Measurements from ENCODE around the gene SHISA6. TPM values are rescaled to one million over a fixed set of nuclear protein-coding genes. Genes with fewer than 3 reads are reported as not detected.

The SHISA6 gene
- total RNA-seq, 1 experiment from 2014 or later: not detected

- H3K4me1 ChIP-seq (ENCODE audit: control insufficient read depth, insufficient read depth, low read length): no peaks in the 10 kb centered on the region
- in situ Hi-C loops (cut with HindIII; ENCODE audit: low pct_unique_long_range_greater_than_20kb, low sequenced_read_pairs) (no loop called here), intact Hi-C loops (cut with micrococcal nuclease; ENCODE audit: unreplicated experiment) (no loop called here)
- H3K36me3 ChIP-seq (ENCODE audit: control insufficient read depth, insufficient read depth, low read length): no peaks in the 10 kb centered on the region
- H3K27ac ChIP-seq (ENCODE audit: low read length): no peak overlapping the region
- POLR2A ChIA-PET: no interaction called here
- BruUV-seq (replicated peaks): no TSS peak
- H3K9me3 ChIP-seq (ENCODE audit: control insufficient read depth, insufficient read depth, low read depth, low read length): no peaks in the 10 kb centered on the region
- H3K4me3 ChIP-seq (ENCODE audit: low read depth in 2 of 2, low read length in 2 of 2): no peak overlapping the region
- no peak for TF ChIP-seq REST (IDR thresholded peaks at IDR 0.05; ENCODE audit: insufficient read depth in 1 of 2, low read depth in 2 of 2, low read length in 1 of 2)
- no peak for TF ChIP-seq SIN3A (IDR thresholded peaks at IDR 0.05; ENCODE audit: borderline replicate concordance, insufficient read depth, low read depth, low read length)
- TF ChIP-seq POLR2AphosphoS5 (IDR thresholded peaks at IDR 0.05; ENCODE audit: low read depth, low read length): no peak
- no peak for TF ChIP-seq CTCF (IDR thresholded peaks at IDR 0.05)
- no peak for TF ChIP-seq TCF7L2 (IDR thresholded peaks at IDR 0.05; ENCODE audit: low read depth, low read length)
- no peaks in the 10 kb centered on the region; the same call in 1 of the 2 replicates for H3K27me3 ChIP-seq (ENCODE audit: control insufficient read depth, insufficient read depth, low read length)
- DNase-seq (ENCODE audit: low read depth, low spot score) (no peak), ATAC-seq (no peak)
- CTCF ChIA-PET: no interaction called here
Observed at GRCh38 chr17:11221196-11221595, 19.8 kb upstream of the SHISA6 start.

- H3K4me1 ChIP-seq (ENCODE audit: control insufficient read depth, insufficient read depth, low read length): no peaks in the 10 kb centered on the region
- in situ Hi-C loops (cut with HindIII; ENCODE audit: low pct_unique_long_range_greater_than_20kb, low sequenced_read_pairs): no loop called here
- no peaks in the 10 kb centered on the region for H3K36me3 ChIP-seq (ENCODE audit: control insufficient read depth, insufficient read depth, low read length)
- intact Hi-C loops (cut with micrococcal nuclease; ENCODE audit: unreplicated experiment): no loop called here
- DNase-seq (ENCODE audit: low read depth, low spot score): no peak
- BruUV-seq (replicated peaks): no TSS peak
- TF ChIP-seq REST (IDR thresholded peaks at IDR 0.05; ENCODE audit: insufficient read depth in 1 of 2, low read depth in 2 of 2, low read length in 1 of 2) (no peak), POLR2AphosphoS5 (IDR thresholded peaks at IDR 0.05; ENCODE audit: low read depth, low read length) (no peak), SIN3A (IDR thresholded peaks at IDR 0.05; ENCODE audit: borderline replicate concordance, insufficient read depth, low read depth, low read length) (no peak), CTCF (IDR thresholded peaks at IDR 0.05) (no peak), TCF7L2 (IDR thresholded peaks at IDR 0.05; ENCODE audit: low read depth, low read length) (no peak)
- no peak for ATAC-seq
- H3K9me3 ChIP-seq (ENCODE audit: control insufficient read depth, insufficient read depth, low read depth, low read length): no peaks in the 10 kb centered on the region
- POLR2A ChIA-PET: no interaction called here
- no peak overlapping the region for H3K4me3 ChIP-seq (ENCODE audit: low read depth in 2 of 2, low read length in 2 of 2)
- H3K27me3 ChIP-seq (ENCODE audit: control insufficient read depth, insufficient read depth, low read length): no peaks in the 10 kb centered on the region; the same call in 1 of the 2 replicates
- no peak overlapping the region for H3K27ac ChIP-seq (ENCODE audit: low read length)
- CTCF ChIA-PET: no interaction called here
Observed at GRCh38 chr17:11221721-11222120, 19.3 kb upstream of the SHISA6 start.

All from Panc1 (cell line).